Coronary artery (tissue), 2 donors: ENCODE data around the gene NFIX.

Experiments
- DNase-seq: peaks from one replicate; pipeline ENCODE4 v3.0.0-alpha.2; 2017; ENCODE audit warnings: low spot score
- H3K27ac ChIP-seq, 2 donors: fragments of 200-600 bp; sonication (generic); one replicate each; pipeline ENCODE4 v1.5.1; 2016 to 2019
- H3K4me3 ChIP-seq: fragments of 200-600 bp; sonication (generic); 2 replicates; pipeline ENCODE4 v1.5.1; 2016; ENCODE audit warnings: mild to moderate bottlenecking, moderate library complexity
- TF ChIP-seq, protein P1 (sequence below): fragments of 200-600 bp; sonication (generic); IDR thresholded peaks from one replicate; pipeline ENCODE4 v1.5.1; 2019; ENCODE audit warnings: antibody characterized with exemption

Gene NFIX

DNA sequence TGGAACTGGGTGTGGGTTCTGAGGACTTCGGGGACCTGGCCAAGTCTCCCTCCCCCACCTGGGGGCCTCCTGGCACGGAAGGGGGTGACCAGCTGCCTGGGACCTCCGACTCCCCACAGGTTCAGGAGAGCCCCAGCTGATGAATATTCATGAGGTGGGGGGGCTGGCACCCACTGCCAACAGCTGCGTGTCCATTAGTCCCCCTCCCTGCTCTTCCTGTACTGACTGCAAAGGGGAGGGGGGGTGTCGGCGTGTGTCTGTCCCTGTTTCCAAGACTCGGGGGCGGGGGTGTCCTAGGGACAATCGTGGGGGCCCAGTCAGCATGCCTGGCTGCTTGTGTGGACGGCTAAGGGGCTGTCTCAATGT, 10.6 kb upstream of the NFIX start:
- DNase-seq: no peak
- TF ChIP-seq, protein P1, sequence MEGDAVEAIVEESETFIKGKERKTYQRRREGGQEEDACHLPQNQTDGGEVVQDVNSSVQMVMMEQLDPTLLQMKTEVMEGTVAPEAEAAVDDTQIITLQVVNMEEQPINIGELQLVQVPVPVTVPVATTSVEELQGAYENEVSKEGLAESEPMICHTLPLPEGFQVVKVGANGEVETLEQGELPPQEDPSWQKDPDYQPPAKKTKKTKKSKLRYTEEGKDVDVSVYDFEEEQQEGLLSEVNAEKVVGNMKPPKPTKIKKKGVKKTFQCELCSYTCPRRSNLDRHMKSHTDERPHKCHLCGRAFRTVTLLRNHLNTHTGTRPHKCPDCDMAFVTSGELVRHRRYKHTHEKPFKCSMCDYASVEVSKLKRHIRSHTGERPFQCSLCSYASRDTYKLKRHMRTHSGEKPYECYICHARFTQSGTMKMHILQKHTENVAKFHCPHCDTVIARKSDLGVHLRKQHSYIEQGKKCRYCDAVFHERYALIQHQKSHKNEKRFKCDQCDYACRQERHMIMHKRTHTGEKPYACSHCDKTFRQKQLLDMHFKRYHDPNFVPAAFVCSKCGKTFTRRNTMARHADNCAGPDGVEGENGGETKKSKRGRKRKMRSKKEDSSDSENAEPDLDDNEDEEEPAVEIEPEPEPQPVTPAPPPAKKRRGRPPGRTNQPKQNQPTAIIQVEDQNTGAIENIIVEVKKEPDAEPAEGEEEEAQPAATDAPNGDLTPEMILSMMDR: no peak
- Histone ChIP-seq H3K4me3 (no peak overlapping the region), H3K27ac (peak overlapping the region in 1 of 2 donors; percentile 16)

DNA sequence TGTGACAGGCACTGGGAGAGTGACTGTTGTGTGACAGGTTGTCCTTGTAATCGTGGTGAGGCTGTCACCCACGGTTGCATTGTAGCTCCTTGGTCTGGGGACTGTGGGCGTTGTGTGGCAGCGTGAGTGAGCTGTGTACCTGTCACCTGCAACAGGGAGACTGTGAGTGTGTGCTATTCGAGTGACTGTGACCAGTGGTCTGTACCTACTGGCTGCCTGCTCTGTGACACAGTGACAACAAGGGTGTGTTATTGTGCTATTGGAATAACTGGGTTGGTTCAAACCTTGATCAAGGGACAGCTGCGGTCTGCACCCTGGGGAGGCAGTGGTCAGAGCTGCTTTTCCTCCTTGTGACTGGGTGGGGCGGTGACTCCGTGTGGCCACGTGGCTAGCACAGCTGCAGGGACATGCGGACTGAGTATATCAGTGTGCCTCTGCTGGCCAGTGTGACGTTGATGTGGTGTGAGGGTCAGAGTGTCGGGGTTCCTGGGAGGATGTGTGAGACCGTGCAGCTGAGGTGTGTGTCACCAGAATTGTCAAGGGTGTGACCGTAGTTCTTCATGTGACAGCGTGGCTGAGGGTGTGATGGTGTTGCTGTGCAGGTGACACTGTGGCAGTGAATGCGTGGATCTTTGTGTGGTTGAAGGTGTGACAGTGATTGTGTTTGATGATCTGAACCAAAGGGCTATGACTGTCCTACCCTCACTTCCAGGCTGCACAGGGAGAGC, 10.1 kb upstream of the NFIX start:
- H3K4me3 ChIP-seq: no peak overlapping the region
- DNase-seq: no peak
- TF ChIP-seq, protein P1: no peak
- peak overlapping the region in 1 of 2 donors; percentile 16 for H3K27ac ChIP-seq

DNA sequence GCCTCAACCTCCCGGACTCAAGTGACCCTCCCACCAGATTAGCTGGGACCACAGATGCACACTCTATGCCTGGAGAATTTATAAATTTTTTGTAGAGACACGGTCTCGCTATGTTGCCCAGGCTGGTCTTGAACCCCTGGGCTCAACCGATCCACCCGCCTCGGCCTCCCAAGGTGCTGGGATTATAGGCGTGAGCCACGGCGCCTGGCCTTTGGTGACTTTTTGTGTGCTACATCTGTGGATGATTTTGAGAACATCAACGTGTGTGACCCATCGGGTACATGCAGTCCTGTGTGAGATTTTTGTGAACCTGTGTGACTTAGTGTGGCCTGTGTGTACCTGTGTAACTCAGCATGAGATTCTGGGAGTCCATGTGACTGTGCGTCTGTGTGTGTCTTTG, 8.5 kb upstream of the NFIX start:
- H3K4me3 ChIP-seq: no peak overlapping the region
- TF ChIP-seq, protein P1: no peak
- H3K27ac ChIP-seq: no peak overlapping the region
- no peak for DNase-seq

DNA sequence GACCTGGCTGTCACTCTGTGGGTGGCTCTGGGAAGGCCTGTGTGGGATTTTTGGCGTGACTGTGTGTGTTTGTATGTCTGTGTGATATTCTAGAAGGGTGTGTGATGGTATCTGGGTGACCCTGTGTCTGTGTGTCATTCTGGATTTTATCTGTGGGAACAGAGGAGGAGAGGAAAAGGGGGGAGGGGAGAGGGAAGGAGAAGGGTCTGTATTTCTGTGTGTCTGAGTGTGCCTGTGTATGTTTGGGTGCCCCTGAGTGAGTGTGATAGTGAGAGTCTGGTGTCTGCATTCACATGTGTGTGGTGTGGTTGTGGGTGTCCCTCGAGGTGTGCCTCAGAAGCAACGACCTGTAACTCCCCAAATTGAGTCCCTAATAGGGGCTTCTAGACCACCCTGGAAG, 8.1 kb upstream of the NFIX start:
- TF ChIP-seq, protein P1: no peak
- no peak for DNase-seq
- no peak overlapping the region for H3K27ac ChIP-seq
- H3K4me3 ChIP-seq: no peak overlapping the region

DNA sequence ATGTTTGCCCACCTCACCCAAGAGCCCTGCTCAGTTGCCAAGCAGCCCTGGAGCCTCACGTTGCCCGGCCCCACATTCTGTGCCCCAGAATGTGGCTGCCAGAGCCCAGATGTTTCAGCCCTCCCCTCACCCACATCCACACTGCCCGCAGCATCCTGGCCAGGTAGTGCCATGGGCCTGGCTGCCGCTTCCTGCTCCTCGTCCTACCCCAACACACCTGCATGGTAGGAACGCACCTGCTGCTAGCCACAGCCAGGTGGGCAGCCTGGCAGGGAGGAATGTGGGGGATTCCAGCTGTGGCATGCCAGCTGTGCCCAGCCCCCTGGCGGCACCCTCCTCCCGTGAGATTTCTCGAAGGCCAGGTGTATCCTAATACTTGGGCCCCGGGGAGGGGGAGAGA, 7.5 kb upstream of the NFIX start:
- H3K27ac ChIP-seq: no peak overlapping the region
- TF ChIP-seq, protein P1: no peak
- H3K4me3 ChIP-seq: no peak overlapping the region
- DNase-seq: no peak

DNA sequence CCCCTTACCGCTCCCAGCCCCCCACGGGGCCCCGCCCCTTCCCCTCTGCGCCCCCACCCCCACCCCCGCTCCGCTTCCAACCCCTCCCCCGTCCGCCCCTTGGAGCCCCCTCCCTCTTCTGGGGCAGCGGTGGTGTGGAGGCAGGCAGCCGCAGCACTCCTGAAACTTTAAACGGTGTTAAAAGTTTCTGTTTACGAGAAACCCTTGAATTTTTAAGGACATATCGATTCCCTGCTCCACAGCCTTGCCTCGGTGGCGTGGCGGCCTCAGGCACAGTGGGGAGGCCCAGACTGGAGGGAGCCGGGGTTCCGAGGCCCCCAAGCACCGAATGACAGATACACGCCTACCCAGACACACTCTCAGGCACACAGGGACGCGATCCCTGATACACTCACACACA, 4.8 kb upstream of the NFIX start:
- TF ChIP-seq, protein P1: no peak
- DNase-seq: no peak

DNA sequence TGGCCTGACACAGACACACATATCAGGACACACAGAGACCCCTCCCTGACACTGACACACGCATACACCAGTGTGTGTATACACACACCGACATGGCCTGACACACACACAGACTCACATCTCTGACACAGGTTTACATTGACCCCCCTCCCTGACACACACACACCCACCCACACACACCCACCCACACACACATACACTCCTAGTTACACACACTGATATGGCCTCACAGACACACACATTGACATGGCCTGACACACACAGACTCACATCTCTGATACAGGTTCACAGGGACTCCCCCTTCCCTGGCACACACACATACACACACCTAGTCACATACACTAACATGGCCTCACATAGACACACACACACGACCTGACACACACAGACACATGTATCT, 4.4 kb upstream of the NFIX start:
- TF ChIP-seq, protein P1: no peak
- Histone ChIP-seq H3K27ac (no peak overlapping the region), H3K4me3 (no peak overlapping the region)
- DNase-seq: no peak

More for the DNA sequence above, 4.8 kb upstream of the NFIX start:
- Histone ChIP-seq H3K27ac (no peak overlapping the region), H3K4me3 (no peak overlapping the region)
